ENCODE data around the gene CACFD1. TPM values are rescaled to one million over a fixed set of nuclear protein-coding genes. Genes with fewer than 3 reads are reported as not detected.

Gene CACFD1
- total and polyA plus RNA-seq, 2 donors (not counting 3 experiments of a cell fraction or from before 2014, with no cell fraction given): 9.7 to 11.5 TPM

GRCh38 chr9:133518200-133518599 lies 58.4 kb downstream of the CACFD1 start:
- FAIRE-seq (no peak), DNase-seq (ENCODE audit: low read depth, low spot score) (no peak)
- Histone ChIP-seq H3K9me1 (replicated peaks; ENCODE audit: control insufficient read depth, extremely low read depth, insufficient read depth, low read length) (no peaks in the 10 kb centered on the region), H3K9me3 (replicated peaks; ENCODE audit: control insufficient read depth, insufficient read depth, low read length) (no peaks in the 10 kb centered on the region), H2AFZ (ENCODE audit: low read depth, low read length) (no peak overlapping the region), H3K27ac (ENCODE audit: insufficient read depth, low read depth, low read length) (no peak overlapping the region), H3K79me2 (ENCODE audit: control insufficient read depth, insufficient read depth, low read length) (no peaks in the 10 kb centered on the region), H3K36me3 (ENCODE audit: control insufficient read depth in 2 of 2, extremely low read depth in 1 of 2, insufficient read depth in 2 of 2, low read length in 2 of 2) (no peaks in the 10 kb centered on the region), H4K20me1 (replicated peaks; ENCODE audit: control insufficient read depth, extremely low read depth, insufficient read depth, low read length) (no peaks in the 10 kb centered on the region), H3K4me2 (ENCODE audit: insufficient read depth, low read length) (no peak overlapping the region), H3K9ac (replicated peaks; ENCODE audit: extremely low read depth, insufficient read depth, low read length) (no peak overlapping the region), H3K4me3 (replicated peaks in 1 of 3; ENCODE audit: insufficient read depth in 1 of 3, low read depth in 1 of 3, low read length in 3 of 3) (no peak overlapping the region), H3K27me3 (ENCODE audit: control insufficient read depth in 2 of 2, insufficient read depth in 2 of 2, low read length in 2 of 2) (no peaks in the 10 kb centered on the region), H3K4me1 (ENCODE audit: control insufficient read depth, extremely low read depth, insufficient read depth, low read length) (no peaks in the 10 kb centered on the region)
- no TSS peak for BruUV-seq (replicated peaks)
- CTCF ChIA-PET: no interaction called here
- dilution Hi-C loops (cut with MboI; ENCODE audit: extremely low pct_ligation_motif_present, low sequenced_read_pairs): no loop called here
- intact Hi-C loops (cut with micrococcal nuclease): no loop called here
- TF ChIP-seq CTCF (IDR thresholded peaks at IDR 0.05; ENCODE audit: extremely low read depth in 1 of 2, insufficient read depth in 1 of 2, low read depth in 1 of 2, low read length in 2 of 2) (no peak), POLR2A (IDR thresholded peaks at IDR 0.05; ENCODE audit: low read depth, low read length) (no peak), JUN (IDR thresholded peaks at IDR 0.05; ENCODE audit: borderline replicate concordance, insufficient read depth, insufficient read length, low read depth) (no peak), EZH2 (IDR thresholded peaks at IDR 0.05; ENCODE audit: borderline replicate concordance, low read depth, low read length, severe bottlenecking) (no peak), POLR2AphosphoS5 (IDR thresholded peaks at IDR 0.05; ENCODE audit: insufficient read depth, low read depth, low read length) (no peak), MYC (IDR thresholded peaks at IDR 0.05; ENCODE audit: low read depth, low read length) (no peak), GATA2 (IDR thresholded peaks at IDR 0.05; ENCODE audit: insufficient read depth, insufficient read length, low read depth, low read length) (no peak), FOS (IDR thresholded peaks at IDR 0.05; ENCODE audit: borderline replicate concordance, insufficient read depth, low read length) (no peak), MAX (IDR thresholded peaks at IDR 0.05; ENCODE audit: insufficient read depth, insufficient read length) (no peak)
- POLR2A ChIA-PET: no interaction called here

Measured in endothelial cell of umbilical vein (primary cell).